T-helper 2 cell treated with Interferon-gamma antibody and Interleukin-4, amounts not matched to agents 5 μg/mL and 100 μg/mL, for 36 hours (primary cell): ENCODE results near the gene GATA2.

Source experiments
- DNase-seq: peaks from one replicate; pipeline ENCODE4 v3.0.0; 2021; ENCODE audit warnings: low spot score
- H3K27ac Mint-ChIP-seq: one replicate; pipeline ENCODE4 v1.8.0; 2021; ENCODE audit warnings: mild to moderate bottlenecking, mixed read lengths
- H3K27me3 Mint-ChIP-seq: one replicate; pipeline ENCODE4 v1.8.0; 2021; ENCODE audit warnings: low read depth, mixed read lengths
- H3K36me3 Mint-ChIP-seq: one replicate; pipeline ENCODE4 v1.8.0; 2021; ENCODE audit warnings: low read depth, mixed read lengths
- H3K4me1 Mint-ChIP-seq: one replicate; pipeline ENCODE4 v1.8.0; 2021; ENCODE audit warnings: low read depth, mixed read lengths
- H3K4me3 Mint-ChIP-seq: one replicate; pipeline ENCODE4 v1.8.0; 2022; ENCODE audit warnings: mild to moderate bottlenecking, moderate library complexity, mixed read lengths
- H3K9me3 Mint-ChIP-seq: one replicate; pipeline ENCODE4 v1.8.0; 2021; ENCODE audit warnings: mixed read lengths

Gene GATA2

GRCh38 chr3:128506754-128507153 lies 13.8 kb upstream of the GATA2 start:
- no peak overlapping the region for H3K4me3 Mint-ChIP-seq
- H3K4me1 Mint-ChIP-seq, result no peaks in the 10 kb centered on the region
- DNase-seq, result no peak

GRCh38 chr3:128505771-128506170 lies 12.8 kb upstream of the GATA2 start:
- H3K27me3 Mint-ChIP-seq, result peaks cover 9% of the 10 kb centered on the region
- no peaks in the 10 kb centered on the region for H3K9me3 Mint-ChIP-seq
- H3K4me3 Mint-ChIP-seq, result no peak overlapping the region
- H3K36me3 Mint-ChIP-seq, result no peaks in the 10 kb centered on the region
- no peaks in the 10 kb centered on the region for H3K4me1 Mint-ChIP-seq
- DNase-seq, result no peak
- no peak overlapping the region for H3K27ac Mint-ChIP-seq

More at GRCh38 chr3:128506754-128507153, 13.8 kb upstream of the GATA2 start:
- Mint-ChIP-seq H3K27ac (no peak overlapping the region), H3K27me3 (peaks cover 2% of the 10 kb centered on the region), H3K36me3 (no peaks in the 10 kb centered on the region), H3K9me3 (no peaks in the 10 kb centered on the region)

GRCh38 chr3:128504963-128505730 lies 12.1 kb upstream of the GATA2 start:
- Mint-ChIP-seq H3K9me3 (no peaks in the 10 kb centered on the region), H3K27me3 (peaks cover 13% of the 10 kb centered on the region), H3K4me1 (no peaks in the 10 kb centered on the region), H3K27ac (no peak overlapping the region), H3K36me3 (no peaks in the 10 kb centered on the region), H3K4me3 (no peak overlapping the region)
- DNase-seq, result no peak

- H3K9me3 Mint-ChIP-seq, result no peaks in the 10 kb centered on the region
- peaks cover 19% of the 10 kb centered on the region for H3K27me3 Mint-ChIP-seq
- H3K36me3 Mint-ChIP-seq, result no peaks in the 10 kb centered on the region
- no peak for DNase-seq
- H3K4me1 Mint-ChIP-seq, result no peaks in the 10 kb centered on the region
- no peak overlapping the region for H3K27ac Mint-ChIP-seq
- H3K4me3 Mint-ChIP-seq, result no peak overlapping the region
Observed at GRCh38 chr3:128504533-128504915, 11.5 kb upstream of the GATA2 start.

GRCh38 chr3:128503751-128504532 lies 10.9 kb upstream of the GATA2 start:
- Mint-ChIP-seq H3K9me3 (no peaks in the 10 kb centered on the region), H3K27ac (no peak overlapping the region), H3K4me3 (no peak overlapping the region), H3K4me1 (no peaks in the 10 kb centered on the region), H3K27me3 (peaks cover 22% of the 10 kb centered on the region), H3K36me3 (no peaks in the 10 kb centered on the region)
- DNase-seq, result no peak

- no peak overlapping the region for H3K4me3 Mint-ChIP-seq
- H3K27ac Mint-ChIP-seq, result no peak overlapping the region
- H3K36me3 Mint-ChIP-seq, result no peaks in the 10 kb centered on the region
- no peak for DNase-seq
- H3K27me3 Mint-ChIP-seq, result peaks cover 30% of the 10 kb centered on the region
- H3K9me3 Mint-ChIP-seq, result no peaks in the 10 kb centered on the region
- H3K4me1 Mint-ChIP-seq, result no peaks in the 10 kb centered on the region
Observed at GRCh38 chr3:128503164-128503651, 10.2 kb upstream of the GATA2 start.

GRCh38 chr3:128502712-128503111 lies 9.7 kb upstream of the GATA2 start:
- Mint-ChIP-seq H3K27ac (no peak overlapping the region), H3K27me3 (peaks cover 30% of the 10 kb centered on the region), H3K36me3 (no peaks in the 10 kb centered on the region), H3K4me1 (no peaks in the 10 kb centered on the region), H3K4me3 (no peak overlapping the region), H3K9me3 (no peaks in the 10 kb centered on the region)
- no peak for DNase-seq

- no peaks in the 10 kb centered on the region for H3K9me3 Mint-ChIP-seq
- no peak overlapping the region for H3K4me3 Mint-ChIP-seq
- H3K27me3 Mint-ChIP-seq, result peaks cover 39% of the 10 kb centered on the region
- no peaks in the 10 kb centered on the region for H3K4me1 Mint-ChIP-seq
- H3K36me3 Mint-ChIP-seq, result no peaks in the 10 kb centered on the region
- DNase-seq, result no peak
- H3K27ac Mint-ChIP-seq, result no peak overlapping the region
Observed at GRCh38 chr3:128501431-128501830, 8.4 kb upstream of the GATA2 start.

GRCh38 chr3:128500556-128500955 lies 7.6 kb upstream of the GATA2 start:
- Mint-ChIP-seq H3K36me3 (no peaks in the 10 kb centered on the region), H3K4me1 (no peaks in the 10 kb centered on the region), H3K4me3 (no peak overlapping the region), H3K27me3 (peaks cover 45% of the 10 kb centered on the region), H3K9me3 (no peaks in the 10 kb centered on the region), H3K27ac (no peak overlapping the region)
- DNase-seq, result no peak

GRCh38 chr3:128499724-128500275 lies 6.8 kb upstream of the GATA2 start:
- no peaks in the 10 kb centered on the region for H3K4me1 Mint-ChIP-seq
- DNase-seq, result no peak
- no peaks in the 10 kb centered on the region for H3K9me3 Mint-ChIP-seq
- H3K27ac Mint-ChIP-seq, result no peak overlapping the region
- H3K36me3 Mint-ChIP-seq, result no peaks in the 10 kb centered on the region
- H3K27me3 Mint-ChIP-seq, result peaks cover 51% of the 10 kb centered on the region
- H3K4me3 Mint-ChIP-seq, result no peak overlapping the region

GRCh38 chr3:128498901-128499530 lies 6.0 kb upstream of the GATA2 start:
- H3K4me1 Mint-ChIP-seq, result no peaks in the 10 kb centered on the region
- no peaks in the 10 kb centered on the region for H3K36me3 Mint-ChIP-seq
- H3K4me3 Mint-ChIP-seq, result peak overlapping the region; percentile 58
- no peak overlapping the region for H3K27ac Mint-ChIP-seq
- peaks cover 57% of the 10 kb centered on the region for H3K27me3 Mint-ChIP-seq
- H3K9me3 Mint-ChIP-seq, result no peaks in the 10 kb centered on the region
- DNase-seq, result no peak

GRCh38 chr3:128498127-128498626 lies 5.2 kb upstream of the GATA2 start:
- Mint-ChIP-seq H3K36me3 (no peaks in the 10 kb centered on the region), H3K4me3 (peak overlapping the region; percentile 58), H3K27ac (no peak overlapping the region), H3K4me1 (no peaks in the 10 kb centered on the region), H3K27me3 (peaks cover 65% of the 10 kb centered on the region), H3K9me3 (no peaks in the 10 kb centered on the region)
- no peak for DNase-seq

GRCh38 chr3:128497305-128498126 lies 4.5 kb upstream of the GATA2 start:
- DNase-seq, result peak; percentile 68
- Mint-ChIP-seq H3K4me3 (peak overlapping the region; percentile 76), H3K27ac (no peak overlapping the region), H3K4me1 (no peaks in the 10 kb centered on the region), H3K9me3 (no peaks in the 10 kb centered on the region), H3K27me3 (peaks cover 65% of the 10 kb centered on the region), H3K36me3 (no peaks in the 10 kb centered on the region)
